Kidney epithelial cell (primary cell): Measurements from ENCODE around the gene GPR39. TPM values are rescaled to one million over a fixed set of nuclear protein-coding genes. Genes with fewer than 3 reads are reported as not detected.

Experiments used
- DNase-seq: peaks from one replicate; pipeline ENCODE4 v3.0.0-alpha.2; 2010; ENCODE audit warnings: low read depth
- H3K27me3 ChIP-seq: 2 replicates; pipeline ENCODE4 v1.6.0; 2011; ENCODE audit warnings: low read length; ENCODE audit not compliant: control insufficient read depth, insufficient read depth
- H3K36me3 ChIP-seq: 2 replicates; pipeline ENCODE4 v1.5.1; 2011; ENCODE audit warnings: low read length; ENCODE audit not compliant: control insufficient read depth, insufficient read depth
- H3K4me3 ChIP-seq: 2 replicates; pipeline ENCODE4 v1.5.1; 2011; ENCODE audit warnings: low read depth, mild to moderate bottlenecking, control low read depth, low read length
- total RNA-seq: library from RNA; depleted of rRNA; stranded (reverse); fragments of >200 nt; gene quantifications from 2 replicates; pipeline ENCODE4 v1.2.3, GENCODE V29; 2015
- TF ChIP-seq, protein P1 (sequence below): IDR thresholded peaks from 2 replicates; pipeline ENCODE4 v1.5.1; 2011; ENCODE audit warnings: mild to moderate bottlenecking, moderate library complexity, low read length, control low read depth, inconsistent platforms; ENCODE audit not compliant: insufficient read depth, poor library complexity, severe bottlenecking

The GPR39 gene
- total RNA-seq, 1 donor from 2014 or later: 5.9 TPM

GRCh38 chr2:132439703-132440398, 23.2 kb downstream of the GPR39 start:
- DNase-seq: no peak
- H3K4me3 ChIP-seq: no peak overlapping the region
- no peaks in the 10 kb centered on the region for H3K36me3 ChIP-seq
- H3K27me3 ChIP-seq: no peaks in the 10 kb centered on the region
- TF ChIP-seq, protein P1, sequence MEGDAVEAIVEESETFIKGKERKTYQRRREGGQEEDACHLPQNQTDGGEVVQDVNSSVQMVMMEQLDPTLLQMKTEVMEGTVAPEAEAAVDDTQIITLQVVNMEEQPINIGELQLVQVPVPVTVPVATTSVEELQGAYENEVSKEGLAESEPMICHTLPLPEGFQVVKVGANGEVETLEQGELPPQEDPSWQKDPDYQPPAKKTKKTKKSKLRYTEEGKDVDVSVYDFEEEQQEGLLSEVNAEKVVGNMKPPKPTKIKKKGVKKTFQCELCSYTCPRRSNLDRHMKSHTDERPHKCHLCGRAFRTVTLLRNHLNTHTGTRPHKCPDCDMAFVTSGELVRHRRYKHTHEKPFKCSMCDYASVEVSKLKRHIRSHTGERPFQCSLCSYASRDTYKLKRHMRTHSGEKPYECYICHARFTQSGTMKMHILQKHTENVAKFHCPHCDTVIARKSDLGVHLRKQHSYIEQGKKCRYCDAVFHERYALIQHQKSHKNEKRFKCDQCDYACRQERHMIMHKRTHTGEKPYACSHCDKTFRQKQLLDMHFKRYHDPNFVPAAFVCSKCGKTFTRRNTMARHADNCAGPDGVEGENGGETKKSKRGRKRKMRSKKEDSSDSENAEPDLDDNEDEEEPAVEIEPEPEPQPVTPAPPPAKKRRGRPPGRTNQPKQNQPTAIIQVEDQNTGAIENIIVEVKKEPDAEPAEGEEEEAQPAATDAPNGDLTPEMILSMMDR: no peak

- no peaks in the 10 kb centered on the region for H3K36me3 ChIP-seq
Measured at GRCh38 chr2:132441051-132441450, 24.4 kb downstream of the GPR39 start.

DNA sequence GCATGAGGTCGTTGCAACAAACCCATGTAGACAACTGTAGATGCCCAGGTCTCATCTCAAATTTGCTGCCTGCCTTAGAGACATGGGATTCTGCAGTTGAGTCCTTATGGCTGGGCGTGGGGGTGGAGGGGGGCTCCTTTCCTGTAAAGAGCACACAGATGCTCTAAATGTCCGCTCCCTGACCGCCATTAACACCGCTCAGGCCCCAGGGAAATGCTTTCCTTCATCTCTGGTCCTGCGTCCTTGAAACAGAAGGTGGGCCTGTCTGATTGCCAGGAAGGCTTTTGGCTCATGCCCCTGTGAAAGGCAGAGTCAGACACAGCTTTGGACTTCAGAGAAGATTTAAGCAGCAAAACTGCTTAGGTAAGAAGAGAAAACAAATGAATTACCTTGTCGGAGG, 25.7 kb downstream of the GPR39 start:
- no peak for DNase-seq
- H3K4me3 ChIP-seq: no peak overlapping the region
- no peaks in the 10 kb centered on the region for H3K36me3 ChIP-seq
- TF ChIP-seq, protein P1: no peak
- H3K27me3 ChIP-seq: no peaks in the 10 kb centered on the region

More at GRCh38 chr2:132441051-132441450, 24.4 kb downstream of the GPR39 start:
- Histone ChIP-seq H3K27me3 (no peaks in the 10 kb centered on the region), H3K4me3 (no peak overlapping the region)
- TF ChIP-seq, protein P1: no peak
- DNase-seq: no peak

DNA sequence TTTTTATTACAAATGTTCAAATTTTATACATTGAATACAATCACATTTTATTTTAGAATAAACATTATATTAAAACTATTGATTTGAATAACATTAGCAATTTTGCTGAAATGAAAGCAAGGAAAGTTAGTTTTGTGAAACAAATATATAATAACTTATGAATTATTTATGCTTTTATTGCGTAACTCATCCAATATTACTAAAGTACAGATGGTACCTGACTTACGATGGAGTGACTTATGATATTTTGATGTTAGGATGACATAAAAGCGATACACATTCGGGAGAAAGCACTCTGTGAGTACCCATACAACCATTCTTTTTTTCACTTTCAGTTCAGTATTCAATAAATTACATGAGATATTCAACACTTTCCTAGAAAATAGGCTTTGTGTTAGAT, 26.5 kb downstream of the GPR39 start:
- Histone ChIP-seq H3K27me3 (no peaks in the 10 kb centered on the region), H3K36me3 (no peaks in the 10 kb centered on the region), H3K4me3 (no peak overlapping the region)
- DNase-seq: no peak
- TF ChIP-seq, protein P1: no peak

DNA sequence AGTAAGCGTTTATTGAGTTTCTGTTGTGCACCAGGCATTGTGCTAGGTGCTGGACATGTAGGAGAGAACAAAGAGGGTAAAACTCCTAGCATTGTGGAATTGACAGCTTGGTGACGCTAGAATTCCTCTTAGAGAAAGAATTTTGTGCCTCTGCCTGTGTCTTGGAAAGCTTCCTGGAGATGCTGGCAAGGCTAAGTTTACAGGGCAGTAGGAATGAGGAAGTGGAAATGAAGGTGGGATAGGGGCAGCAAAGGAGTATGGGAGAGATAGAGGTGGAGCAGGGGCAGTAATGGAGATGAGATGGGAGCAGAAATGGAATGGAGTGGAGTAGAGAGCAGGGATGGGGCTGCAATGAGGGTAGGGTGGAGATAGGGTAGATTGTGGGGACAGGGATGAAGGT, 29.8 kb downstream of the GPR39 start:
- Histone ChIP-seq H3K27me3 (no peaks in the 10 kb centered on the region), H3K4me3 (no peak overlapping the region), H3K36me3 (no peaks in the 10 kb centered on the region)
- DNase-seq: no peak
- TF ChIP-seq, protein P1: no peak

GRCh38 chr2:132448331-132448730, 31.7 kb downstream of the GPR39 start:
- no peak overlapping the region for H3K4me3 ChIP-seq
- H3K36me3 ChIP-seq: no peaks in the 10 kb centered on the region
- H3K27me3 ChIP-seq: no peaks in the 10 kb centered on the region
- DNase-seq: no peak
- TF ChIP-seq, protein P1: no peak
